Esophagus squamous epithelium (tissue), 5 donors: ENCODE data around the gene TRIOBP. TPM values are rescaled to one million over a fixed set of nuclear protein-coding genes. Genes with fewer than 3 reads are reported as not detected.
"Not testable (repeated sequence)": the region's sequence is repeated elsewhere in the genome, so short reads cannot be mapped to it uniquely, and the experiment has no call there.

Experiments
- DNase-seq: peaks from one replicate; lab custom pipeline; 2025; lab: John Stamatoyannopoulos, UW
- H3K27ac ChIP-seq, 4 donors: fragments of 200-600 bp; sonication (generic); one replicate each; pipeline ENCODE4 v1.5.1; 2016 to 2019; ENCODE audit warnings: mild to moderate bottlenecking in 1 of 4
- H3K27me3 ChIP-seq, 4 donors: fragments of 200-600 bp; sonication (generic); 1 replicate in 3 of 4; 2 replicates in 1 of 4; pipeline versions ENCODE4 v1.5.1 to v1.6.0; 2017 to 2021; ENCODE audit warnings: antibody characterized with exemption in 1 of 4
- H3K36me3 ChIP-seq, 3 donors: fragments of 200-600 bp; sonication (generic); one replicate each; pipeline ENCODE4 v1.5.1; 2016 to 2019
- H3K4me1 ChIP-seq, 3 donors: fragments of 200-600 bp; sonication (generic); one replicate each; pipeline ENCODE4 v1.5.1; 2017 to 2019
- H3K4me3 ChIP-seq, 4 donors: fragments of 200-600 bp; sonication (generic); 1 replicate in 3 of 4; 2 replicates in 1 of 4; pipeline ENCODE4 v1.5.1; 2016 to 2019; ENCODE audit warnings: mild to moderate bottlenecking in 2 of 4, moderate library complexity in 1 of 4
- H3K9me3 ChIP-seq, 3 donors: fragments of 200-600 bp; sonication (generic); one replicate each; pipeline ENCODE4 v1.5.1; 2016 to 2019
- CTCF ChIP-seq, 6 experiments: fragments of 450-650 bp in 4 of 6; fragments of 200-600 bp in 2 of 6; sonication (generic) in 2 of 6; IDR thresholded peaks; one replicate each; pipeline ENCODE4 v1.5.1; 2016 to 2019; ENCODE audit warnings: antibody characterized with exemption in 6 of 6, mild to moderate bottlenecking in 4 of 6, moderate library complexity in 4 of 6
- POLR2A ChIP-seq, 4 donors: fragments of 450-650 bp; IDR thresholded peaks; one replicate each; pipeline ENCODE4 v1.6.1; 2017; ENCODE audit warnings: antibody characterized with exemption in 4 of 4, mild to moderate bottlenecking in 4 of 4, moderate library complexity in 3 of 4
- whole genome bisulfite sequencing, 2 donors: methylation state at CpG; one replicate each; pipeline ENCODE4 v1.1.5; 2018; 5-methylcytosine and 5-hydroxymethylcytosine counted together
- intact Hi-C: fragments of 100-400 bp; cut with DNase I; formaldehyde crosslinking; loops from one replicate; pipeline ENCODE4 v1.15.0; 2022
- total RNA-seq, 4 donors: library from RNA; depleted of rRNA; stranded (reverse); fragments of >200 nt; gene quantifications; one replicate each; pipeline ENCODE4 v1.1.0, GENCODE V29; 2016
- donor health status: DM: yes; HTN: yes; CAD: no.

TRIOBP gene
- total RNA-seq, 4 donors from 2014 or later = 67.6 to 149 (median 108) TPM

DNA sequence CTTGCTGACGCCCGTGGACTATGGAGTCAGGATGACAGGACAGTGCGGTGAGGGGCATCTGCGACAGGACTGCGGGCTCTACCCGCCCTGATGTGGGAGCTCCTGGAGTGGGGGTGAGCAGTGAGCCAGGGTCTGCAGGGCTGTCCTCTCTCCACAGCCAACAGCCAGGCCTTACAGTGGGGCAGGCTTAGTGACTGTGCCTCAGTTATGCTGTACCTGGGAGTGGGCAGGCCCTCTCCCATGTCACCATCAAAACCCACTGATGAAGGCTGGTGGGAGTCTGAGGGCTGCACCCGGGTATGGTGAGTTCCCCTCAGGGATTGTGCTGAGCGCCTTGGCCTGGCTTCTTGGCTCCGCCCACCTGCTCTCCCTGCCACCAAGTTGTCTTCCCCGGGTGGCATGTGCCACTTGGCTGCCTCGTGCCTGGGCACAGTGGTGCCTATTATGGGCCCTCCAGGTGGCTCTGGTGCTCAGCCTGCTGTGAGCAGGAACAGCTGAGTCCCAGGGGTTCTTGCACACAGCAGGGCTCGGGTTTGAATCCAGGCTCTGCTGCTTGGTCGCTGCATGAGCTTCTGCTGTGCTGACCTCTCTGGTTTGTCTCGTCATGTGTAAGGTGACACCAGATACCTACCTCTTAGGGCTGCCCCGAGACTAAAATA is 4.1 kb upstream of the TRIOBP start:
- intact Hi-C loops = no loop called here
- no peaks in the 10 kb centered on the region for H3K27me3 ChIP-seq
- peaks cover 15 to 76% (median 34%) of the 10 kb centered on the region in 3 donors for H3K4me1 ChIP-seq
- 77 to 81% methylated on average over 8 to 11 of the region's 15 CpGs for WGBS, 2 donors
- TF ChIP-seq POLR2A (IDR thresholded peaks at IDR 0.05) (no peak), CTCF (IDR thresholded peaks at IDR 0.05) (no peak)
- H3K4me3 ChIP-seq = no peak overlapping the region
- no peak for DNase-seq
- H3K9me3 ChIP-seq = no peaks in the 10 kb centered on the region
- H3K36me3 ChIP-seq = peaks cover 37 to 70% (median 40%) of the 10 kb centered on the region in 3 donors
- H3K27ac ChIP-seq = no peak overlapping the region

DNA sequence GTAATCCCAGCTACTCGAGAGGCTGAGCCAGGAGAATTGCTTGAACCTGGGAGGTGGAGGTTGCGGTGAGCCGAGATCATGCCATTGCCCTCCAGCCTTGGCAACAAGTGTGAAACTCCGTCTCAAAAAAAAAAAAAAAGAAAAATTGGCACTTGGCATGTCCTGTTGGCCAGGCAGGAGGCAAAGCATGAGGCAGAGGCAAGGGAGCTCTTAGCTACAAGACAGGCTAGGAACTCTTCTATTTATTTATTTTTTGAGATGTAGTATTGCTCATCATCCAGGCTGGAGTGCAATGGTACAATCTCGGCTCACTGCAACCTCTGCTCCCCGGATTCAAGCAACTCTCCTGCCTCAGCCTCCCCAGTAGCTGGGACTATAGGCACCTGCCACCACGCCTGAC is 2.7 kb upstream of the TRIOBP start:
- 59 to 79% methylated on average over 7 of the region's 7 CpGs for WGBS, 2 donors
- Histone ChIP-seq H3K36me3 (peaks cover 30 to 56% (median 31%) of the 10 kb centered on the region in 3 donors), H3K4me1 (peaks cover 9 to 75% (median 28%) of the 10 kb centered on the region in 3 donors)
- H3K27ac ChIP-seq, H3K27me3 ChIP-seq, intact Hi-C loops, DNase-seq, H3K9me3 ChIP-seq, H3K4me3 ChIP-seq: not testable (repeated sequence)

DNA sequence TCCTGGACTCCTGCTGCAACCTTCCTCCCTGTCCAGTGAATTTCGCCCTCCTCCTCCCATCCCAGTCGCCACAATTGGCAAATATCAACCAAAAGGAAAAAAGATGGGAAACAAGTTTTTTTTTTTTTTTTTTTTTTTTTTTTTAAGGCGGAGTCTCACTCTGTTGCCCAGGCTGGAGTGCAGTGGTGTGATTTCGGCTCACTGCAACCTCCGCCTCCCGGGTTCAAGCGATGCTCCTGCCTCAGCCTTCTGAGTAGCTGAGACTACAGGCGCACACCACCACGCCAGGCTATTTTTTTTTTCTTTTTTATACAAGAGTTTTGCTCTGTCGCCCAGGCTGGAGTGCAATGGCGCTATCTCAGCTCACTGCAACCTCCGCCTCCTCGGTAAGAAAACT is 590 bp upstream of the TRIOBP start:
- 37 to 54% methylated on average over 10 of the region's 13 CpGs for WGBS, 2 donors

GRCh38 chr22:37697538-37697835 is 639 bp downstream of the TRIOBP start:
- no peaks in the 10 kb centered on the region for H3K9me3 ChIP-seq
- no CpG with 5 or more reads among the region's 3 CpGs for WGBS, 2 donors
- H3K27me3 ChIP-seq = no peaks in the 10 kb centered on the region
- peaks cover 0 to 46% (median 11%) of the 10 kb centered on the region in 3 donors for H3K4me1 ChIP-seq
- peak overlapping the region; percentile 19 to 79 (median 55) for H3K27ac ChIP-seq
- no peak for DNase-seq
- H3K4me3 ChIP-seq = no peak overlapping the region
- peaks cover 11 to 24% (median 12%) of the 10 kb centered on the region in 3 donors for H3K36me3 ChIP-seq
- TF ChIP-seq POLR2A (IDR thresholded peaks at IDR 0.05) (no peak), CTCF (IDR thresholded peaks at IDR 0.05) (no peak)
- intact Hi-C loops = no loop called here

More for the DNA sequence above, 590 bp upstream of the TRIOBP start:
- H3K27me3 ChIP-seq, H3K9me3 ChIP-seq, intact Hi-C loops, DNase-seq: not testable (repeated sequence)
- Histone ChIP-seq H3K27ac (peak overlapping the region in 3 of 4 donors; percentile 55 to 79 (median 56)), H3K36me3 (peaks cover 19 to 36% (median 23%) of the 10 kb centered on the region in 3 donors), H3K4me1 (peaks cover 0 to 54% (median 15%) of the 10 kb centered on the region in 3 donors), H3K4me3 (peak overlapping the region in 3 of 4 donors; percentile 23 to 54 (median 30))

- no peak for DNase-seq
- intact Hi-C loops = no loop called here
- WGBS, 2 donors = 80 to 82% methylated on average over 6 to 8 of the region's 8 CpGs
- Histone ChIP-seq H3K4me3 (no peak overlapping the region), H3K9me3 (no peaks in the 10 kb centered on the region), H3K27me3 (no peaks in the 10 kb centered on the region), H3K36me3 (no peaks in the 10 kb centered on the region), H3K4me1 (peaks cover 0 to 27% (median 8%) of the 10 kb centered on the region in 3 donors), H3K27ac (no peak overlapping the region)
- no peak for TF ChIP-seq POLR2A (IDR thresholded peaks at IDR 0.05)
- no peak for TF ChIP-seq CTCF (IDR thresholded peaks at IDR 0.05)
These were observed 4.4 kb downstream of the TRIOBP start for GRCh38 chr22:37701141-37701786.

GRCh38 chr22:37703906-37704305 is 7.1 kb downstream of the TRIOBP start:
- Histone ChIP-seq H3K4me3 (no peak overlapping the region), H3K27me3 (no peaks in the 10 kb centered on the region), H3K27ac (no peak overlapping the region), H3K36me3 (no peaks in the 10 kb centered on the region), H3K4me1 (peaks cover 0 to 4% (median 0%) of the 10 kb centered on the region in 3 donors), H3K9me3 (no peaks in the 10 kb centered on the region)
- no peak for TF ChIP-seq POLR2A (IDR thresholded peaks at IDR 0.05)
- no peak for TF ChIP-seq CTCF (IDR thresholded peaks at IDR 0.05)
- intact Hi-C loops = no loop called here
- WGBS, 2 donors = 57 to 71% methylated on average over 7 of the region's 7 CpGs
- DNase-seq = no peak
